T-cell (primary cell): ENCODE measurements around the gene PDZD11. TPM values are rescaled to one million over a fixed set of nuclear protein-coding genes. Genes with fewer than 3 reads are reported as not detected.
"Not testable (repeated sequence)": the region's sequence is repeated elsewhere in the genome, so short reads cannot be mapped to it uniquely, and the experiment has no call there.

Experiments
- ATAC-seq, 4 experiments: fragments of 200-7000 bp in 3 of 4; fragments of 150-1000 bp in 1 of 4; cut with Tn5 transposase; replicated peaks in 1 of 4; 1 replicate in 3 of 4; 2 replicates in 1 of 4; pipeline ENCODE4 v1.10.0; 2021; ENCODE audit warnings: moderate library complexity in 3 of 4, mild to moderate bottlenecking in 2 of 4, moderate number of reproducible peaks in 1 of 4
- CTCF ChIA-PET, 2 donors: fragments of 300-600 bp; sonication (Branson Sonifier 250); formaldehyde crosslinking; loops; one replicate each; lab custom pipeline; 2022; ENCODE audit warnings: antibody characterized with exemption in 2 of 2; lab: Charles Lee
- POLR2A ChIA-PET, 2 donors: fragments of 300-600 bp; sonication (Branson Sonifier 250); formaldehyde crosslinking; loops; one replicate each; lab custom pipeline; 2022; ENCODE audit warnings: antibody characterized with exemption in 2 of 2; lab: Charles Lee
- DNase-seq, 35 experiments: peaks; one replicate each; pipeline versions ENCODE4 v3.0.0 to v3.0.0-alpha.2; 2013 to 2023
- H3K27ac ChIP-seq: one replicate; pipeline ENCODE4 v1.5.1; 2013; ENCODE audit warnings: low read length
- H3K27me3 ChIP-seq, 2 experiments: replicated peaks in 1 of 2; 1 replicate in 1 of 2; 2 replicates in 1 of 2; pipeline versions ENCODE4 v1.6.1 to v1.7.0; 2013; ENCODE audit warnings: low read length in 1 of 2, mixed read lengths in 1 of 2; ENCODE audit not compliant: control insufficient read depth in 2 of 2, insufficient read depth in 2 of 2; ENCODE audit errors: extremely low read depth in 1 of 2
- H3K36me3 ChIP-seq, 2 donors: 1 replicate in 1 of 2; 2 replicates in 1 of 2; pipeline versions ENCODE4 v1.6.1 to v1.7.0; 2013; ENCODE audit warnings: low read length in 1 of 2; ENCODE audit not compliant: control insufficient read depth in 2 of 2, insufficient read depth in 1 of 2; ENCODE audit errors: extremely low read depth in 1 of 2
- H3K4me1 ChIP-seq, 2 experiments: 1 replicate in 1 of 2; 2 replicates in 1 of 2; pipeline versions ENCODE4 v1.6.1 to v1.7.0; 2013; ENCODE audit warnings: low read length in 2 of 2, mixed read lengths in 1 of 2; ENCODE audit not compliant: insufficient read depth in 2 of 2, control insufficient read depth in 1 of 2; ENCODE audit errors: extremely low read depth in 1 of 2
- H3K4me3 ChIP-seq, 2 donors: 1 replicate in 1 of 2; 2 replicates in 1 of 2; pipeline versions ENCODE4 v1.5.1 to v1.7.0; 2013; ENCODE audit warnings: mild to moderate bottlenecking in 2 of 2, low read length in 1 of 2, moderate library complexity in 1 of 2; ENCODE audit not compliant: control insufficient read depth in 1 of 2; ENCODE audit errors: extremely low read depth in 1 of 2
- H3K9me3 ChIP-seq: 2 replicates; pipeline ENCODE4 v1.7.0; 2013
- H3K27ac Mint-ChIP-seq, 2 donors: one replicate each; pipeline ENCODE4 v1.8.0; 2020 to 2021; ENCODE audit warnings: mild to moderate bottlenecking in 2 of 2, mixed read lengths in 2 of 2
- H3K27me3 Mint-ChIP-seq, 2 donors: one replicate each; pipeline ENCODE4 v1.8.0; 2021 to 2022; ENCODE audit warnings: mixed read lengths in 2 of 2
- H3K36me3 Mint-ChIP-seq: one replicate; pipeline ENCODE4 v1.8.0; 2021; ENCODE audit warnings: mixed read lengths
- H3K4me1 Mint-ChIP-seq, 3 donors: one replicate each; pipeline ENCODE4 v1.8.0; 2020 to 2022; ENCODE audit warnings: mixed read lengths in 3 of 3, mild to moderate bottlenecking in 1 of 3
- H3K4me3 Mint-ChIP-seq, 3 donors: one replicate each; pipeline ENCODE4 v1.8.0; 2020 to 2022; ENCODE audit warnings: mild to moderate bottlenecking in 3 of 3, mixed read lengths in 3 of 3, moderate library complexity in 3 of 3
- H3K9me3 Mint-ChIP-seq, 3 donors: one replicate each; pipeline ENCODE4 v1.8.0; 2020 to 2022; ENCODE audit warnings: mixed read lengths in 3 of 3
- WGBS: methylation state at CpG from one replicate; pipeline ENCODE4 v1.1.5; 2013; ENCODE audit warnings: missing lambda C conversion rate; ENCODE audit not compliant: insufficient coverage; 5-methylcytosine and 5-hydroxymethylcytosine counted together
- total RNA-seq, 35 experiments: library from RNA in 6 of 35; stranded (reverse) in 6 of 35; fragments of 120-200 nt in 1 of 35; gene quantifications; one replicate each; pipeline versions ENCODE4 v1.2.1 to v1.2.4 and lab custom pipeline; 2013 to 2026

The PDZD11 gene
- total RNA-seq, 5 donors from 2014 or later (not counting 1 experiment from before 2014, with no cell fraction given): 9.1 to 15.9 (median 10.8) TPM

DNA sequence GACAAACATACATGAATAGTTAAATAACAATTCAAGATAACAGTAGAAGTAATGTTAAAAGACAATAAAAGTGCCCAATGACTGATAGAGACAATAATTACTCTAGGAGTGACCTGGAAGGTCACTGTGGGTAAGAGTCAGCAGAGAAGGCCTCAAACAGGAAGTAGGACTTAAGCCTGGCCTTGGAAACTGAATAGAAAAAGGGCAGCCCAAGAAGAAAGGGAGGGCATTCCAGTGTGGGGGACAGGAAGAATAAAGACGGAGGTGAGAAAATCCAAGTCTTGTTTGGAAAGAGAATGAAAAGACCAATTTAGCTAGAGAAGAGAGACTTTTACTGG lies 35.7 kb downstream of the PDZD11 start:
- Mint-ChIP-seq H3K27ac (no peak overlapping the region), H3K36me3 (peaks cover 28% of the 10 kb centered on the region), H3K27me3 (peaks cover 0 to 16% of the 10 kb centered on the region in 2 donors), H3K9me3 (no peaks in the 10 kb centered on the region), H3K4me3 (no peak overlapping the region), H3K4me1 (no peaks in the 10 kb centered on the region)
- ATAC-seq (no peak), DNase-seq (no peak)
- Histone ChIP-seq H3K27me3 (no peaks in the 10 kb centered on the region), H3K4me3 (no peak overlapping the region), H3K36me3 (no peaks in the 10 kb centered on the region), H3K4me1 (no peaks in the 10 kb centered on the region), H3K9me3 (no peaks in the 10 kb centered on the region), H3K27ac (no peak overlapping the region)
- ChIA-PET POLR2A (no interaction called here), CTCF (no interaction called here)
- no CpG with 5 or more reads among the region's 1 CpG for WGBS

DNA sequence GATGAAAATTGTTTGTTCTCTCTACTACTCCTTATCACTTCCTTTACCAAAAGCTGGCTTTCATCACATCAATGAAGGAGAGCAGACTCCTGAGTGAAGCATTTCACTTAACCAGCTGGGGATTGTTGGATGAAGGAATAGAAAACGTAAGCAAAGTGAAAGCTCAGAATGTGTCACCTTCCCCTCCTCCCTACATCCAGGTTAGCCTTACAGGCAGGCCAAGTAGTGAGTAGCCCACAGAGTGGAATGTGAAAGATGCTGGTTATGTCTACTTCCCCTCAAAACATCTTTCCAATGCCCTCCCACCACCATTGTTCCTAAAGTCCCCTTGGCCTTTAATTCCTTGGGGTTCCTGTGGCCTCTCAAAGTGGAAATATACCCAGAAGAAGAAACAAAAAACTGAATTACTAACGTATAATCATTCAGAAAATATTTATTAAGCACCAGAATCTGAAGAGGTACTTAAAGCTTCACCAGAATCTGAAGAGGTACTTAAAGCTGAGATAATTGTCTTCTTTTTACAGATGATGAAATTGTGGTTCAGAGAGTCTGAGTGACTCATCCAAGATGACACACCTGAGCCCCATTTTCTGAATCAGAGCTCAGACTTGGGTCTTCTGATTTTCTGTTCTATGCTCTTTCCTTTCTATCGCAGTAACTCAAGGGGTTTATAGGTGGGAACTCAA lies 36.2 kb downstream of the PDZD11 start:
- Histone ChIP-seq H3K27ac (no peak overlapping the region), H3K4me1 (no peaks in the 10 kb centered on the region), H3K4me3 (no peak overlapping the region), H3K36me3 (no peaks in the 10 kb centered on the region), H3K9me3 (no peaks in the 10 kb centered on the region), H3K27me3 (no peaks in the 10 kb centered on the region)
- no peaks in the 10 kb centered on the region for H3K4me1 Mint-ChIP-seq
- ATAC-seq (no peak), DNase-seq (no peak)
- H3K9me3 Mint-ChIP-seq: no peaks in the 10 kb centered on the region
- no CpG with 5 or more reads among the region's 3 CpGs for WGBS
- ChIA-PET POLR2A (no interaction called here), CTCF (no interaction called here)
- H3K4me3 Mint-ChIP-seq: no peak overlapping the region
- H3K27me3 Mint-ChIP-seq: peaks cover 0 to 16% of the 10 kb centered on the region in 2 donors
- H3K36me3 Mint-ChIP-seq: peaks cover 23% of the 10 kb centered on the region
- no peak overlapping the region for H3K27ac Mint-ChIP-seq

DNA sequence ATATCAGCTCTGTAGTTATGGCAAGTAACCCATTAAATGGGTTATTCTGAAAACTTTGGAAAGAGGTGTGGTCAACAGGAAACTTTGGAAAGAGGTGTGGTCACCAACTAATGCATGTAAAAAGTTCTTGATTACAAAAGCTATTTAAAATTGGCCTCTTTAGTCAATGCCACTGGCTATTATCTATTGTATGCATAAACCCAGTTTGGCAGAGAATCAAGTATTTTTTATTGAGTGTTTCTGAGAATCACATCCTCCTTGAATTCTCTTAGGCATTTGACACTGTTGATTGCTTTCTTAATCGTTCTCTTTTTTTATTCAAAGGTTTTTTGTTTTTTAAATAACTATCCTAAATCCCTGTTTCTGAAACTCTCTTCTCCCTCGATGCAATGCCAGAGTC lies 37.2 kb downstream of the PDZD11 start:
- ATAC-seq (no peak), DNase-seq (no peak)
- H3K9me3 Mint-ChIP-seq: no peaks in the 10 kb centered on the region
- Histone ChIP-seq H3K36me3 (no peaks in the 10 kb centered on the region), H3K27ac (no peak overlapping the region), H3K9me3 (no peaks in the 10 kb centered on the region), H3K4me3 (no peak overlapping the region), H3K27me3 (no peaks in the 10 kb centered on the region), H3K4me1 (no peaks in the 10 kb centered on the region)
- H3K4me3 Mint-ChIP-seq: no peak overlapping the region
- no CpG with 5 or more reads among the region's 2 CpGs for WGBS
- POLR2A ChIA-PET: no interaction called here
- H3K4me1 Mint-ChIP-seq: no peaks in the 10 kb centered on the region
- H3K27me3 Mint-ChIP-seq: peaks cover 0 to 16% of the 10 kb centered on the region in 2 donors
- H3K36me3 Mint-ChIP-seq: peaks cover 22% of the 10 kb centered on the region
- H3K27ac Mint-ChIP-seq: no peak overlapping the region
- CTCF ChIA-PET: no interaction called here

DNA sequence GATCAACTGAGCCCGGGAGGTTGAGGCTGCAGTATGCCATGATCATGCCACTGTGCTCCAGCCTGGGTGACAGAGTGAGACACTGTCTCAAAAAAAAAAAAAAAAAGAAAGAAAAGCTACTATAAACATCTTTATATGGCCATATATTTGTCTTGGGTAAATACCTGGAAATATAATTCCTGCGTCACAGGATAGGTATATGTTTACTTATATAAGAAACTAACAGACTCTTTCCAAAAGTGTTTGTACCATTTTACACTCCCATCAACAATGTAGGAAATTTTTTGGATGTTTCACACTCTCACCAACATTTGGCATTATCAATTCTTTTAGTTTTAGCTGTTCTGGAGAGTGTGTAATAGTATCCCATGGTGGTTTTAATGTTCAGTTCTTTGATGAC lies 42.5 kb downstream of the PDZD11 start:
- H3K36me3 Mint-ChIP-seq: no peaks in the 10 kb centered on the region

DNA sequence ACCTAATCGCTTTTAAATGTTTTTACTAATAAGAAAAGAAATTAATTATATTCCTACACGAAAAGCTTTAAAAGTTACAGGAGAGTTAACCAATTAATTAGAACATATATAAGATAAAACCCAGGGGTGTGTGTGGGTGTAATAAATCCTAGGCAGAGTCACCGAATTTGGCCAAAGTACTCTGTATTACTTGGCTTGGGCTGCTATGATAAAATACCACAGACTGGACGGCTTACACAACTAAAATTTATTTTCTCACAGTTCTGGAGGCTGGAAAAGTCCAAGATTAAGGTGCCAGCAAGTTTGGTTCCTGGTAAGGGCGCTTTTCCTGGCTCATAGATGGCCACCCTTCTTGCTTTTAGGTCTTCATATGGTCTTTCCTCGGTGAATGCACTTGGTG lies 44.8 kb downstream of the PDZD11 start:
- POLR2A ChIA-PET: no interaction called here
- Histone ChIP-seq H3K4me1 (no peaks in the 10 kb centered on the region), H3K27ac (no peak overlapping the region), H3K27me3 (no peaks in the 10 kb centered on the region), H3K36me3 (no peaks in the 10 kb centered on the region), H3K4me3 (no peak overlapping the region), H3K9me3 (no peaks in the 10 kb centered on the region)
- Mint-ChIP-seq H3K27ac (no peak overlapping the region), H3K27me3 (peaks cover 0 to 9% of the 10 kb centered on the region in 2 donors), H3K4me1 (no peaks in the 10 kb centered on the region), H3K36me3 (no peaks in the 10 kb centered on the region), H3K4me3 (no peak overlapping the region), H3K9me3 (no peaks in the 10 kb centered on the region)
- CTCF ChIA-PET: no interaction called here
- no CpG with 5 or more reads among the region's 6 CpGs for WGBS
- DNase-seq (no peak), ATAC-seq (no peak)

More for the DNA sequence above, 42.5 kb downstream of the PDZD11 start:
- ChIA-PET POLR2A (no interaction called here), CTCF (no interaction called here)
- Histone ChIP-seq H3K9me3 (no peaks in the 10 kb centered on the region), H3K27ac (no peak overlapping the region), H3K4me3 (no peak overlapping the region), H3K27me3 (no peaks in the 10 kb centered on the region), H3K36me3 (no peaks in the 10 kb centered on the region), H3K4me1 (no peaks in the 10 kb centered on the region)
- Mint-ChIP-seq H3K4me3 (no peak overlapping the region), H3K9me3 (no peaks in the 10 kb centered on the region), H3K4me1 (no peaks in the 10 kb centered on the region), H3K27ac (no peak overlapping the region), H3K27me3 (peaks cover 0 to 9% of the 10 kb centered on the region in 2 donors)
- no peak for DNase-seq
- whole genome bisulfite sequencing: no CpG with 5 or more reads among the region's 2 CpGs
- no peak for ATAC-seq

DNA sequence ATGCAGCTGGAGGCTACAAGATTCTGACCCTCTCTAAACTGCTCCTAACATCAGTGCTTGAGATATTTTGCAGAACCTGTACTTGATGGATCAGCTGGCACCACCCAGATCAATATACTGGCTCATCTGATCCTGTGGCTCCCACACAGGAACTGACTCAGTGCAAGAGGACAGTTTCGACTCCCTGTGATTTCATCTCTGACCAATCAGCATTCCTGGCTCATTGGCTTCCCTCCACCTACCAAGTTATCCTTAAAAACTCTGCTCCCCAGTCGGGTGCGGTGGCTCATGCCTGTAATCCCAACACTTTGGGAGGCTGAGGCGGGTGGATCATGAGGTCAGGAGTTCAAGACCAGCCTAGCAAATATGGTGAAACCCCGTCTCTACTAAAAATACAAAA lies 46.1 kb downstream of the PDZD11 start:
- H3K27me3 Mint-ChIP-seq, H3K4me3 ChIP-seq, H3K4me1 ChIP-seq, POLR2A ChIA-PET, CTCF ChIA-PET, H3K4me1 Mint-ChIP-seq, H3K36me3 ChIP-seq, H3K36me3 Mint-ChIP-seq, H3K9me3 Mint-ChIP-seq, H3K9me3 ChIP-seq, ATAC-seq, H3K4me3 Mint-ChIP-seq, H3K27me3 ChIP-seq, DNase-seq, H3K27ac Mint-ChIP-seq, H3K27ac ChIP-seq: not testable (repeated sequence)
- 20% methylated on average over 1 of the region's 5 CpGs for WGBS

DNA sequence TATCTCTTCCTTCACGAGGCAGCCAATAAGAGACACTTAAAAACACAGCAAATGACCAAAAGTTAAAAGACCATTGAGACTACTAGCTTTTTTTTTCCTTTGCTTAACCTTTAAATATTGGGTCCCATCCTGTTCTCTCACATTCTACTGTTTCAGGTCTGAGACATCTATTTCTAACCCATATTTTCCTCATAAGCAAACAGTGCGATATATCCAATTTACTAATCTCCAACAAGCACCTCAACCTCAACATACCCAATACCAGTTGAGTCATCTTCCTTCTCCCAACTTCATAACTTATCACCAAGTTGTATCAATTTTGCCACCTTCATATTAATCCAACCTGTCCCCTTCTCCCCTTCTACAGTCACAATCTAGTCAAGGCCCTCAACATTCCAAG lies 48.2 kb downstream of the PDZD11 start:
- no CpG with 5 or more reads among the region's 2 CpGs for WGBS
- DNase-seq (no peak), ATAC-seq (no peak)
- Mint-ChIP-seq H3K27me3 (peaks cover 2 to 5% of the 10 kb centered on the region in 2 donors), H3K27ac (no peak overlapping the region), H3K4me1 (no peaks in the 10 kb centered on the region), H3K36me3 (no peaks in the 10 kb centered on the region), H3K9me3 (no peaks in the 10 kb centered on the region), H3K4me3 (no peak overlapping the region)
- Histone ChIP-seq H3K36me3 (no peaks in the 10 kb centered on the region), H3K27me3 (no peaks in the 10 kb centered on the region), H3K4me3 (no peak overlapping the region), H3K27ac (no peak overlapping the region), H3K9me3 (no peaks in the 10 kb centered on the region), H3K4me1 (no peaks in the 10 kb centered on the region)
- CTCF ChIA-PET: no interaction called here
- POLR2A ChIA-PET: no interaction called here
